Endothelial cell of umbilical vein (primary cell): ENCODE results near the gene VPS4A. TPM values are rescaled to one million over a fixed set of nuclear protein-coding genes. Genes with fewer than 3 reads are reported as not detected.

ENCODE experiments used
- BruUV-seq: library from RNA; stranded (reverse); fragments of 400-500 nt; replicated peaks from 2 replicates; lab custom pipeline; 2021; lab: Mats Ljungman, UMichigan
- CTCF ChIA-PET: fragments of 300-600, 350-600 bp; sonication (Branson Sonifier 250); formaldehyde crosslinking; loops from one replicate; lab custom pipeline; 2021; ENCODE audit warnings: antibody characterized with exemption, inconsistent platforms; lab: Charles Lee
- POLR2A ChIA-PET: fragments of 300-600, 350-600 bp; sonication (Branson Sonifier 250); formaldehyde crosslinking; loops from one replicate; lab custom pipeline; 2021; ENCODE audit warnings: antibody characterized with exemption, inconsistent platforms; lab: Charles Lee
- DNase-seq: peaks from one replicate; pipeline ENCODE4 v3.0.0-alpha.2; 2011; ENCODE audit warnings: low read depth, low spot score
- FAIRE-seq: peaks from 2 replicates; lab custom pipeline; 2011; peaks lifted over from hg19 to GRCh38; lab: Jason Lieb, UNC
- H2AFZ ChIP-seq: 2 replicates; pipeline ENCODE4 v1.6.0; 2012; ENCODE audit warnings: low read depth, low read length, control low read depth, inconsistent platforms
- H3K27ac ChIP-seq: 2 replicates; pipeline ENCODE4 v1.5.1; 2011; ENCODE audit warnings: low read depth, mild to moderate bottlenecking, control low read depth, low read length, moderate library complexity; ENCODE audit not compliant: insufficient read depth
- H3K27me3 ChIP-seq, 2 experiments: 2 replicates each; pipeline versions ENCODE4 v1.6.0 to v1.6.1; 2011; ENCODE audit warnings: low read length in 2 of 2, mixed read lengths in 1 of 2; ENCODE audit not compliant: control insufficient read depth in 2 of 2, insufficient read depth in 2 of 2
- H3K36me3 ChIP-seq, 2 experiments: 2 replicates in 1 of 2; 3 replicates in 1 of 2; pipeline ENCODE4 v1.5.1; 2011; ENCODE audit warnings: low read length in 2 of 2, mild to moderate bottlenecking in 1 of 2, moderate library complexity in 1 of 2; ENCODE audit not compliant: control insufficient read depth in 2 of 2, insufficient read depth in 2 of 2; ENCODE audit errors: extremely low read depth in 1 of 2
- H3K4me1 ChIP-seq: 3 replicates; pipeline ENCODE4 v1.5.1; 2011; ENCODE audit warnings: mild to moderate bottlenecking, low read length; ENCODE audit not compliant: control insufficient read depth, insufficient read depth; ENCODE audit errors: extremely low read depth
- H3K4me2 ChIP-seq: 2 replicates; pipeline ENCODE4 v1.6.1; 2011; ENCODE audit warnings: low read length, control low read depth, mixed read lengths; ENCODE audit not compliant: insufficient read depth
- H3K4me3 ChIP-seq, 3 experiments: fragments of 200-600 bp in 1 of 3; sonication (generic), shearing (Covaris generic) in 1 of 3; replicated peaks in 1 of 3; 2 replicates each; pipeline ENCODE4 v1.5.1; 2011 to 2016; ENCODE audit warnings: control low read depth in 3 of 3, low read length in 3 of 3, mild to moderate bottlenecking in 2 of 3, inconsistent platforms in 1 of 3, low read depth in 1 of 3, moderate library complexity in 1 of 3; ENCODE audit not compliant: insufficient read depth in 1 of 3
- H3K79me2 ChIP-seq: 2 replicates; pipeline ENCODE4 v1.6.0; 2012; ENCODE audit warnings: low read length, inconsistent platforms; ENCODE audit not compliant: control insufficient read depth, insufficient read depth
- H3K9ac ChIP-seq: replicated peaks from 2 replicates; pipeline ENCODE3; 2011; ENCODE audit warnings: low read length, control low read depth; ENCODE audit not compliant: insufficient read depth; ENCODE audit errors: extremely low read depth
- H3K9me1 ChIP-seq: replicated peaks from 3 replicates; pipeline ENCODE4 v1.6.0; 2011; ENCODE audit warnings: mild to moderate bottlenecking, low read length; ENCODE audit not compliant: control insufficient read depth, insufficient read depth; ENCODE audit errors: extremely low read depth
- H3K9me3 ChIP-seq: replicated peaks from 2 replicates; pipeline ENCODE4 v1.5.1; 2012; ENCODE audit warnings: low read length, inconsistent platforms; ENCODE audit not compliant: control insufficient read depth, insufficient read depth
- H4K20me1 ChIP-seq: replicated peaks from 2 replicates; pipeline ENCODE3; 2011; ENCODE audit warnings: mild to moderate bottlenecking, low read length; ENCODE audit not compliant: control insufficient read depth, insufficient read depth; ENCODE audit errors: extremely low read depth
- EZH2 ChIP-seq: IDR thresholded peaks from 2 replicates; pipeline ENCODE4 v1.6.1; 2012; ENCODE audit warnings: borderline replicate concordance, low read depth, mild to moderate bottlenecking, moderate library complexity, low read length, inconsistent platforms; ENCODE audit not compliant: severe bottlenecking
- FOS ChIP-seq: IDR thresholded peaks from 2 replicates; pipeline ENCODE4 v1.6.1; 2011; ENCODE audit warnings: mild to moderate bottlenecking, low read length, moderate library complexity, borderline replicate concordance; ENCODE audit not compliant: insufficient read depth
- GATA2 ChIP-seq: IDR thresholded peaks from 2 replicates; pipeline ENCODE4 v1.7.0; 2011; ENCODE audit warnings: low read depth, mild to moderate bottlenecking, moderate library complexity, mixed read lengths, low read length; ENCODE audit not compliant: insufficient read length, insufficient read depth
- JUN ChIP-seq: IDR thresholded peaks from 2 replicates; pipeline ENCODE4 v1.6.1; 2011; ENCODE audit warnings: borderline replicate concordance, low read depth; ENCODE audit not compliant: insufficient read length, insufficient read depth
- MYC ChIP-seq: IDR thresholded peaks from one replicate; pipeline ENCODE4 v1.6.1; 2011; ENCODE audit warnings: mild to moderate bottlenecking, low read depth, low read length
- POLR2A ChIP-seq: IDR thresholded peaks from 2 replicates; pipeline ENCODE4 v1.6.1; 2012; ENCODE audit warnings: low read depth, mild to moderate bottlenecking, control low read depth, low read length
- POLR2AphosphoS5 ChIP-seq: IDR thresholded peaks from 2 replicates; pipeline ENCODE4 v1.6.1; 2012; ENCODE audit warnings: low read depth, mild to moderate bottlenecking, control low read depth, low read length, moderate library complexity; ENCODE audit not compliant: insufficient read depth
- dilution Hi-C: fragments of 300-500 bp; cut with MboI; formaldehyde crosslinking; loops from one replicate; pipeline ENCODE4 v1.15.0; 2019; ENCODE audit warnings: low sequenced_read_pairs; ENCODE audit not compliant: extremely low pct_ligation_motif_present
- intact Hi-C: fragments of 100-400 bp; cut with micrococcal nuclease; formaldehyde crosslinking; loops from one replicate; pipeline ENCODE4 v1.10.0; 2022
- polyA plus RNA-seq, 4 experiments: library from polyadenylated mRNA; depleted of rRNA in 3 of 4; stranded (reverse) in 3 of 4; unstranded in 1 of 4; fragments of >200 nt; gene quantifications; 2 replicates each; pipeline versions ENCODE4 v1.2.1 to v1.2.3, GENCODE V29; 2011 to 2012; ENCODE audit warnings: missing spikeins in 1 of 4
- total RNA-seq: library from RNA; stranded (reverse); gene quantifications from 2 replicates; pipeline ENCODE4 v1.2.3, GENCODE V29; 2021
- TF ChIP-seq, protein P1 (sequence below), 2 donors: IDR thresholded peaks; 1 replicate in 1 of 2; 2 replicates in 1 of 2; pipeline ENCODE4 v1.5.1; 2011; ENCODE audit warnings: low read length in 2 of 2, mild to moderate bottlenecking in 2 of 2, moderate library complexity in 2 of 2, control low read depth in 1 of 2, inconsistent platforms in 1 of 2, low read depth in 1 of 2; ENCODE audit not compliant: insufficient read depth in 1 of 2; ENCODE audit errors: extremely low read depth in 1 of 2
- TF ChIP-seq, protein P2 (sequence below): IDR thresholded peaks from 2 replicates; pipeline ENCODE4 v1.6.1; 2011; ENCODE audit not compliant: insufficient read depth, insufficient read length

The VPS4A gene
- total and polyA plus RNA-seq, 2 donors (not counting 3 experiments of a cell fraction or from before 2014, with no cell fraction given), result 22.3 to 34.8 TPM

DNA sequence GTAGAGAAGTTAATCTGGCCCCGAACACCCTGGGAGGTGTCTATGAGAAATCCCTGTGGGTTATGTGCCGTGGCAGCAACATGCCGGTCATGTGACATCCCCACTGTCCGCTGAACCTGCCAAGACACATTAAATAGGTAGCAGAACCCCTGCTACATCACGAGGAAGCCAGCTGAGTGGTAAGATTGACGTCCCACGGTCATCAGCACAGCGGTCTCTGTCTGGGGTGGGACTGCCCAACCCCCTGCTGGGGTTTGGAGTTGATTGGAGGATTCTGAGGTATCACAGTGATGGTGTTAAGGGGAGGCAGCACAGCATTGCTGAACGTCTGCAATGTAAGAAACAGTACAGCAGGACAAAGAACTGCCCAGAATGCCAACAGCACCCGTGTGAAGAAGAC, 38.4 kb downstream of the VPS4A start:
- ChIA-PET CTCF (no interaction called here), POLR2A (no interaction called here)
- Histone ChIP-seq H2AFZ (no peak overlapping the region), H3K4me3 (no peak overlapping the region), H3K9me3 (no peaks in the 10 kb centered on the region), H3K36me3 (peaks cover 0 to 2% of the 10 kb centered on the region in 2 experiments), H3K79me2 (no peaks in the 10 kb centered on the region), H3K4me2 (no peak overlapping the region), H3K27ac (no peak overlapping the region), H3K27me3 (no peaks in the 10 kb centered on the region), H3K4me1 (no peaks in the 10 kb centered on the region), H4K20me1 (no peaks in the 10 kb centered on the region), H3K9me1 (no peaks in the 10 kb centered on the region), H3K9ac (no peak overlapping the region)
- BruUV-seq, result no TSS peak
- FAIRE-seq, result no peak
- dilution Hi-C loops (no loop called here), intact Hi-C loops (no loop called here)
- no peak for DNase-seq
- TF ChIP-seq MYC (no peak), GATA2 (no peak), FOS (no peak), POLR2AphosphoS5 (no peak), EZH2 (no peak), JUN (no peak), POLR2A (no peak)
- TF ChIP-seq, protein P1, sequence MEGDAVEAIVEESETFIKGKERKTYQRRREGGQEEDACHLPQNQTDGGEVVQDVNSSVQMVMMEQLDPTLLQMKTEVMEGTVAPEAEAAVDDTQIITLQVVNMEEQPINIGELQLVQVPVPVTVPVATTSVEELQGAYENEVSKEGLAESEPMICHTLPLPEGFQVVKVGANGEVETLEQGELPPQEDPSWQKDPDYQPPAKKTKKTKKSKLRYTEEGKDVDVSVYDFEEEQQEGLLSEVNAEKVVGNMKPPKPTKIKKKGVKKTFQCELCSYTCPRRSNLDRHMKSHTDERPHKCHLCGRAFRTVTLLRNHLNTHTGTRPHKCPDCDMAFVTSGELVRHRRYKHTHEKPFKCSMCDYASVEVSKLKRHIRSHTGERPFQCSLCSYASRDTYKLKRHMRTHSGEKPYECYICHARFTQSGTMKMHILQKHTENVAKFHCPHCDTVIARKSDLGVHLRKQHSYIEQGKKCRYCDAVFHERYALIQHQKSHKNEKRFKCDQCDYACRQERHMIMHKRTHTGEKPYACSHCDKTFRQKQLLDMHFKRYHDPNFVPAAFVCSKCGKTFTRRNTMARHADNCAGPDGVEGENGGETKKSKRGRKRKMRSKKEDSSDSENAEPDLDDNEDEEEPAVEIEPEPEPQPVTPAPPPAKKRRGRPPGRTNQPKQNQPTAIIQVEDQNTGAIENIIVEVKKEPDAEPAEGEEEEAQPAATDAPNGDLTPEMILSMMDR (IDR thresholded peaks at IDR 0.05; ENCODE audit: extremely low read depth in 1 of 2, insufficient read depth in 1 of 2, low read depth in 1 of 2, low read length in 2 of 2), result no peak
- TF ChIP-seq, protein P2, sequence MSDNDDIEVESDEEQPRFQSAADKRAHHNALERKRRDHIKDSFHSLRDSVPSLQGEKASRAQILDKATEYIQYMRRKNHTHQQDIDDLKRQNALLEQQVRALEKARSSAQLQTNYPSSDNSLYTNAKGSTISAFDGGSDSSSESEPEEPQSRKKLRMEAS, result no peak
